ENCODE data around the gene KHDC1L. TPM values are rescaled to one million over a fixed set of nuclear protein-coding genes. Genes with fewer than 3 reads are reported as not detected.

Gene KHDC1L
- total and polyA plus RNA-seq, 2 donors from 2014 or later = not detected

GRCh38 chr6:73233048-73233447 is 7.8 kb upstream of the KHDC1L start:
- FAIRE-seq = no peak
- no peaks in the 10 kb centered on the region for H3K4me1 ChIP-seq (ENCODE audit: control insufficient read depth in 2 of 3, insufficient read depth in 2 of 3, low read depth in 1 of 3, low read length in 3 of 3)
- H3K27me3 ChIP-seq (ENCODE audit: control insufficient read depth, insufficient read depth, low read length) = no peaks in the 10 kb centered on the region

GRCh38 chr6:73231986-73232391 is 6.7 kb upstream of the KHDC1L start:
- DNase-seq (no peak), FAIRE-seq (no peak)
- Histone ChIP-seq H3K9me3 (ENCODE audit: control insufficient read depth in 2 of 3, insufficient read depth in 1 of 3, low read length in 3 of 3) (no peaks in the 10 kb centered on the region), H3K9ac (ENCODE audit: low read length in 3 of 3) (no peak overlapping the region), H3K36me3 (ENCODE audit: control insufficient read depth in 2 of 3, insufficient read depth in 3 of 3, low read length in 3 of 3) (no peaks in the 10 kb centered on the region), H3K27ac (ENCODE audit: low read depth in 2 of 2, low read length in 2 of 2) (no peak overlapping the region), H3K4me1 (ENCODE audit: control insufficient read depth in 2 of 3, insufficient read depth in 2 of 3, low read depth in 1 of 3, low read length in 3 of 3) (no peaks in the 10 kb centered on the region), H3K27me3 (ENCODE audit: control insufficient read depth, insufficient read depth, low read length) (no peaks in the 10 kb centered on the region), H3K4me3 (ENCODE audit: low read length in 3 of 3) (no peak overlapping the region)
- intact Hi-C loops (cut with DNase I) = no loop called here
- no peak for TF ChIP-seq CTCF (IDR thresholded peaks at IDR 0.05; ENCODE audit: borderline replicate concordance, extremely low read depth, insufficient read depth)

More at GRCh38 chr6:73233048-73233447, 7.8 kb upstream of the KHDC1L start:
- H3K4me3 ChIP-seq (ENCODE audit: low read length in 3 of 3) = no peak overlapping the region
- intact Hi-C loops (cut with DNase I) = no loop called here
- DNase-seq = no peak
- no peak overlapping the region for H3K9ac ChIP-seq (ENCODE audit: low read length in 3 of 3)
- no peaks in the 10 kb centered on the region for H3K36me3 ChIP-seq (ENCODE audit: control insufficient read depth in 2 of 3, insufficient read depth in 3 of 3, low read length in 3 of 3)
- no peak for TF ChIP-seq CTCF (IDR thresholded peaks at IDR 0.05; ENCODE audit: borderline replicate concordance, extremely low read depth, insufficient read depth)
- no peaks in the 10 kb centered on the region for H3K9me3 ChIP-seq (ENCODE audit: control insufficient read depth in 2 of 3, insufficient read depth in 1 of 3, low read length in 3 of 3)
- no peak overlapping the region for H3K27ac ChIP-seq (ENCODE audit: low read depth in 2 of 2, low read length in 2 of 2)

- Histone ChIP-seq H3K27ac (ENCODE audit: low read depth in 2 of 2, low read length in 2 of 2) (no peak overlapping the region), H3K9me3 (ENCODE audit: control insufficient read depth in 2 of 3, insufficient read depth in 1 of 3, low read length in 3 of 3) (no peaks in the 10 kb centered on the region), H3K9ac (ENCODE audit: low read length in 3 of 3) (no peak overlapping the region), H3K36me3 (ENCODE audit: control insufficient read depth in 2 of 3, insufficient read depth in 3 of 3, low read length in 3 of 3) (no peaks in the 10 kb centered on the region), H3K4me3 (ENCODE audit: low read length in 3 of 3) (no peak overlapping the region), H3K4me1 (ENCODE audit: control insufficient read depth in 2 of 3, insufficient read depth in 2 of 3, low read depth in 1 of 3, low read length in 3 of 3) (no peaks in the 10 kb centered on the region), H3K27me3 (ENCODE audit: control insufficient read depth, insufficient read depth, low read length) (no peaks in the 10 kb centered on the region)
- FAIRE-seq (no peak), DNase-seq (no peak)
- intact Hi-C loops (cut with DNase I) = no loop called here
- TF ChIP-seq CTCF (IDR thresholded peaks at IDR 0.05; ENCODE audit: borderline replicate concordance, extremely low read depth, insufficient read depth) = no peak
These were observed 2.4 kb upstream of the KHDC1L start for GRCh38 chr6:73227606-73228255.

GRCh38 chr6:73216859-73217258 is 8.4 kb downstream of the KHDC1L start:
- TF ChIP-seq CTCF (IDR thresholded peaks at IDR 0.05; ENCODE audit: borderline replicate concordance, extremely low read depth, insufficient read depth) = no peak
- Histone ChIP-seq H3K27ac (ENCODE audit: low read depth in 2 of 2, low read length in 2 of 2) (no peak overlapping the region), H3K27me3 (ENCODE audit: control insufficient read depth, insufficient read depth, low read length) (no peaks in the 10 kb centered on the region), H3K36me3 (ENCODE audit: control insufficient read depth in 2 of 3, insufficient read depth in 3 of 3, low read length in 3 of 3) (no peaks in the 10 kb centered on the region), H3K4me3 (ENCODE audit: low read length in 3 of 3) (no peak overlapping the region), H3K9me3 (ENCODE audit: control insufficient read depth in 2 of 3, insufficient read depth in 1 of 3, low read length in 3 of 3) (no peaks in the 10 kb centered on the region), H3K9ac (ENCODE audit: low read length in 3 of 3) (no peak overlapping the region), H3K4me1 (ENCODE audit: control insufficient read depth in 2 of 3, insufficient read depth in 2 of 3, low read depth in 1 of 3, low read length in 3 of 3) (no peaks in the 10 kb centered on the region)
- no peak for FAIRE-seq
- DNase-seq = no peak
- intact Hi-C loops (cut with DNase I) = no loop called here
